MM.1S (cell line): ENCODE results near the gene ELMOD2.

Experiments
- DNase-seq: peaks from one replicate; pipeline ENCODE4 v3.0.0-alpha.2; 2015
- H2AFZ ChIP-seq: fragments of 300-600 bp; sonication (generic); 2 replicates; pipeline ENCODE4 v1.6.0; 2016; ENCODE audit warnings: antibody characterized with exemption, low read length
- H3F3A ChIP-seq: fragments of 300-600 bp; sonication (generic); 2 replicates; pipeline ENCODE4 v1.6.1; 2016; ENCODE audit warnings: mild to moderate bottlenecking, antibody characterized with exemption, low read length, moderate library complexity, mixed read lengths; ENCODE audit not compliant: insufficient read depth
- H3K27ac ChIP-seq: fragments of 300-600 bp; sonication (generic); 2 replicates; pipeline ENCODE4 v1.5.1; 2016; ENCODE audit warnings: mild to moderate bottlenecking, low read length
- H3K27me3 ChIP-seq: fragments of 300-600 bp; sonication (generic); replicated peaks from 2 replicates; pipeline ENCODE4 v1.6.0; 2016; ENCODE audit warnings: low read length; ENCODE audit not compliant: insufficient read depth
- H3K36me3 ChIP-seq: fragments of 300-600 bp; sonication (generic); replicated peaks from 2 replicates; pipeline ENCODE4 v1.6.1; 2016; ENCODE audit warnings: mild to moderate bottlenecking, low read length, mixed read lengths; ENCODE audit not compliant: insufficient read depth
- H3K4me1 ChIP-seq: fragments of 300-600 bp; sonication (generic); 2 replicates; pipeline ENCODE4 v1.6.1; 2016; ENCODE audit warnings: low read length, mixed read lengths
- H3K4me2 ChIP-seq: fragments of 300-600 bp; sonication (generic); 2 replicates; pipeline ENCODE4 v1.6.0; 2016; ENCODE audit warnings: low read depth, low read length
- H3K4me3 ChIP-seq: fragments of 300-600 bp; sonication (generic); 2 replicates; pipeline ENCODE4 v1.5.1; 2016; ENCODE audit warnings: low read length, mixed read lengths
- H3K79me2 ChIP-seq: fragments of 300-600 bp; sonication (generic); 2 replicates; pipeline ENCODE4 v1.6.1; 2016; ENCODE audit warnings: mixed run types, low read length, mixed read lengths
- H3K9ac ChIP-seq: fragments of 300-600 bp; sonication (generic); 2 replicates; pipeline ENCODE4 v1.6.1; 2016; ENCODE audit warnings: low read length, mixed read lengths
- H3K9me2 ChIP-seq: fragments of 300-600 bp; sonication (generic); replicated peaks from 2 replicates; pipeline ENCODE4 v1.6.1; 2016; ENCODE audit warnings: mild to moderate bottlenecking, low read length, mixed read lengths; ENCODE audit not compliant: insufficient read depth
- H3K9me3 ChIP-seq: fragments of 300-600 bp; sonication (generic); replicated peaks from 2 replicates; pipeline ENCODE4 v1.6.1; 2016; ENCODE audit warnings: mild to moderate bottlenecking, low read length, mixed read lengths; ENCODE audit not compliant: insufficient read depth
- H4K20me1 ChIP-seq: fragments of 300-600 bp; sonication (generic); 2 replicates; pipeline ENCODE4 v1.6.1; 2016; ENCODE audit warnings: mild to moderate bottlenecking, low read length, moderate library complexity, mixed read lengths; ENCODE audit not compliant: insufficient read depth
- EZH2 ChIP-seq: fragments of 300-600 bp; sonication (generic); optimal IDR thresholded peaks from 2 replicates; pipeline ENCODE3; 2017; ENCODE audit warnings: low read depth, mild to moderate bottlenecking, antibody characterized with exemption, low read length, mixed read lengths
- EZH2phosphoT487 ChIP-seq: fragments of 300-600 bp; sonication (generic); IDR thresholded peaks from 2 replicates; pipeline ENCODE4 v1.6.1; 2018; ENCODE audit warnings: antibody characterized with exemption, low read length
- TF ChIP-seq, protein P1 (sequence below): fragments of 300-600 bp; sonication (generic); IDR thresholded peaks from 2 replicates; pipeline ENCODE4 v1.5.1; 2016; ENCODE audit warnings: antibody characterized with exemption, low read length, mixed read lengths

ELMOD2 gene

DNA sequence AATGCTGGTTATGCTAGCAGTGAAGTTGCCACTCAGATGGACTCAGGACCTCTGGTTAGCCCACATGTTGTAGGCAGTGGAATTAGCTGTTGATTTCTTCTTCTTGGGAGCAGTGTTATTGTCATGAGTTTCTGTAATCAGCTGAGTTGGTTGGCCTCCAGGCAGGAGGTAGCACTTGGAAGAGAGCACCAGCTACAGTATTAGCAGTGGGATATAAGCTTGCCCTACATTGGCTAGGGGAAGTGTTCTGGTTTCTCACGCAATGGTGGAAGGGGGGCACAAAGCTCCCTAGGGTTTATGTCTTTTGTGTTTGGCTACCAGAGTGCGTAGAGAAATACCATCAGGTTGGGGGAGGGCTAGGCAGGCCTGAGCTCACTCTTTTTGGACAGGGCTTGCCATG is 78.7 kb downstream of the ELMOD2 start:
- H3K9me2 ChIP-seq: no peaks in the 10 kb centered on the region
- no peak for TF ChIP-seq EZH2
- TF ChIP-seq, protein P1, sequence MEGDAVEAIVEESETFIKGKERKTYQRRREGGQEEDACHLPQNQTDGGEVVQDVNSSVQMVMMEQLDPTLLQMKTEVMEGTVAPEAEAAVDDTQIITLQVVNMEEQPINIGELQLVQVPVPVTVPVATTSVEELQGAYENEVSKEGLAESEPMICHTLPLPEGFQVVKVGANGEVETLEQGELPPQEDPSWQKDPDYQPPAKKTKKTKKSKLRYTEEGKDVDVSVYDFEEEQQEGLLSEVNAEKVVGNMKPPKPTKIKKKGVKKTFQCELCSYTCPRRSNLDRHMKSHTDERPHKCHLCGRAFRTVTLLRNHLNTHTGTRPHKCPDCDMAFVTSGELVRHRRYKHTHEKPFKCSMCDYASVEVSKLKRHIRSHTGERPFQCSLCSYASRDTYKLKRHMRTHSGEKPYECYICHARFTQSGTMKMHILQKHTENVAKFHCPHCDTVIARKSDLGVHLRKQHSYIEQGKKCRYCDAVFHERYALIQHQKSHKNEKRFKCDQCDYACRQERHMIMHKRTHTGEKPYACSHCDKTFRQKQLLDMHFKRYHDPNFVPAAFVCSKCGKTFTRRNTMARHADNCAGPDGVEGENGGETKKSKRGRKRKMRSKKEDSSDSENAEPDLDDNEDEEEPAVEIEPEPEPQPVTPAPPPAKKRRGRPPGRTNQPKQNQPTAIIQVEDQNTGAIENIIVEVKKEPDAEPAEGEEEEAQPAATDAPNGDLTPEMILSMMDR: no peak
- TF ChIP-seq EZH2phosphoT487: no peak
- no peaks in the 10 kb centered on the region for H3K4me1 ChIP-seq
- no peak overlapping the region for H3K4me3 ChIP-seq
- H3K9ac ChIP-seq: no peak overlapping the region
- H3K9me3 ChIP-seq: no peaks in the 10 kb centered on the region
- H3K27me3 ChIP-seq: no peaks in the 10 kb centered on the region
- H3K4me2 ChIP-seq: no peak overlapping the region
- no peak for DNase-seq
- H3K36me3 ChIP-seq: no peaks in the 10 kb centered on the region
- H3F3A ChIP-seq: no peaks in the 10 kb centered on the region
- no peaks in the 10 kb centered on the region for H4K20me1 ChIP-seq
- no peaks in the 10 kb centered on the region for H3K79me2 ChIP-seq
- H3K27ac ChIP-seq: no peak overlapping the region
- H2AFZ ChIP-seq: no peak overlapping the region

DNA sequence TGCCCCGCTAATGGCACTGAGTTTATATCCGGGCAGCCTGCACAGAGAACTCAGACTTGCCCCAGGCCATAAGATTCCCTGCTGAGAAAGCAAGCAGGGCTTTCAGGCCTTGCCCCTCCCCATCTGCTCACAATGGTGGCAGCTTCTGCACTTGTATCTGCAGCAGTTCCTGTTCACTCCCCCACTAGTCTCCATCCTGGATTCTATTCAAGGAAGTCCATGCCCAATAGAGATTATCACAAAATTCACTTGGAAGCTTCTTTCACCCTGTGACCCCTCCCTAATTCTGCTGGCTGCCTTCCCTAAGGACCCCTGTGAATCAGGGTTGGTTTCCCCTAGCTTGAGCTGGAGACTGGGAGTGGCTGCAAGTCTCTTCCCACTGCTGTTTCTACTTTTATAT is 79.3 kb downstream of the ELMOD2 start:
- Histone ChIP-seq H3K9ac (no peak overlapping the region), H3F3A (no peaks in the 10 kb centered on the region), H3K79me2 (no peaks in the 10 kb centered on the region), H3K9me3 (no peaks in the 10 kb centered on the region), H3K27me3 (no peaks in the 10 kb centered on the region), H3K4me2 (no peak overlapping the region), H2AFZ (no peak overlapping the region), H3K36me3 (no peaks in the 10 kb centered on the region), H3K27ac (no peak overlapping the region), H3K9me2 (no peaks in the 10 kb centered on the region), H3K4me1 (no peaks in the 10 kb centered on the region), H4K20me1 (no peaks in the 10 kb centered on the region), H3K4me3 (no peak overlapping the region)
- no peak for TF ChIP-seq EZH2phosphoT487
- TF ChIP-seq, protein P1: no peak
- no peak for TF ChIP-seq EZH2
- DNase-seq: no peak
